ENCODE data around the gene SMCO1.
"Not testable (repeated sequence)": the region's sequence is repeated elsewhere in the genome, so short reads cannot be mapped to it uniquely, and the experiment has no call there.

SMCO1 gene

GRCh38 chr3:196537319-196537984, 22.3 kb upstream of the SMCO1 start:
- H3K4me3 ChIP-seq (ENCODE audit: low read depth, low read length), result no peak overlapping the region
- peak; percentile 56; the same call in 1 of the 2 replicates for TF ChIP-seq CTCF (IDR thresholded peaks at IDR 0.05; ENCODE audit: borderline replicate concordance, insufficient read depth, low read depth, low read length)

- H3K4me3 ChIP-seq (ENCODE audit: low read depth, low read length), result no peak overlapping the region
- TF ChIP-seq CTCF (IDR thresholded peaks at IDR 0.05; ENCODE audit: borderline replicate concordance, insufficient read depth, low read depth, low read length), result no peak
These were observed 18.1 kb upstream of the SMCO1 start for GRCh38 chr3:196533260-196533681.

GRCh38 chr3:196531418-196531817, 16.3 kb upstream of the SMCO1 start:
- TF ChIP-seq CTCF (IDR thresholded peaks at IDR 0.05; ENCODE audit: borderline replicate concordance, insufficient read depth, low read depth, low read length), result no peak
- no peak overlapping the region for H3K4me3 ChIP-seq (ENCODE audit: low read depth, low read length)

GRCh38 chr3:196528639-196529233, 13.6 kb upstream of the SMCO1 start:
- peak; percentile 93 for TF ChIP-seq CTCF (IDR thresholded peaks at IDR 0.05; ENCODE audit: borderline replicate concordance, insufficient read depth, low read depth, low read length)
- peak overlapping the region; percentile 65 for H3K4me3 ChIP-seq (ENCODE audit: low read depth, low read length)

- H3K4me3 ChIP-seq (ENCODE audit: low read depth, low read length), result no peak overlapping the region
- no peak for TF ChIP-seq CTCF (IDR thresholded peaks at IDR 0.05; ENCODE audit: borderline replicate concordance, insufficient read depth, low read depth, low read length)
These were observed 10.0 kb upstream of the SMCO1 start for GRCh38 chr3:196525141-196525540.

GRCh38 chr3:196524527-196524926, 9.4 kb upstream of the SMCO1 start:
- no peak overlapping the region for H3K4me3 ChIP-seq (ENCODE audit: low read depth, low read length)
- TF ChIP-seq CTCF (IDR thresholded peaks at IDR 0.05; ENCODE audit: borderline replicate concordance, insufficient read depth, low read depth, low read length), result 0 out of 2 replicates have a peak, but pooled peaks have one; percentile 8

- TF ChIP-seq CTCF (IDR thresholded peaks at IDR 0.05; ENCODE audit: borderline replicate concordance, insufficient read depth, low read depth, low read length), result no peak
- no peak overlapping the region for H3K4me3 ChIP-seq (ENCODE audit: low read depth, low read length)
These were observed 8.7 kb upstream of the SMCO1 start for GRCh38 chr3:196523841-196524240.

- H3K4me3 ChIP-seq (ENCODE audit: low read depth, low read length), result not testable (repeated sequence)
These were observed 6.1 kb upstream of the SMCO1 start for GRCh38 chr3:196521291-196521690.
